Measurements from ENCODE around the gene DLL1.
"Not testable (repeated sequence)": the region's sequence is repeated elsewhere in the genome, so short reads cannot be mapped to it uniquely, and the experiment has no call there.

Gene DLL1

GRCh38 chr6:170290296-170291128 is at the start of gene DLL1:
DLL1 (minus strand) TSS chr6:170291078; CDS start chr6:170290139, 939 bp downstream.
- no peak for DNase-seq (ENCODE audit: low read depth in 3 of 3)

GRCh38 chr6:170335199-170335598 is 44.3 kb upstream of the DLL1 start:
- DNase-seq (ENCODE audit: low read depth in 3 of 3), result not testable (repeated sequence)

- DNase-seq (ENCODE audit: low read depth in 3 of 3), result no peak
Observed at GRCh38 chr6:170329321-170329720, 38.4 kb upstream of the DLL1 start.

- DNase-seq (ENCODE audit: low read depth in 3 of 3), result no peak
Observed at GRCh38 chr6:170317718-170318117, 26.8 kb upstream of the DLL1 start.

- DNase-seq (ENCODE audit: low read depth in 3 of 3), result no peak
Observed at GRCh38 chr6:170317076-170317475, 26.2 kb upstream of the DLL1 start.

- DNase-seq (ENCODE audit: low read depth in 3 of 3), result no peak
Observed at GRCh38 chr6:170316071-170316470, 25.2 kb upstream of the DLL1 start.

GRCh38 chr6:170314983-170315382 is 24.1 kb upstream of the DLL1 start:
- no peak for DNase-seq (ENCODE audit: low read depth in 3 of 3)

GRCh38 chr6:170313716-170314295 is 22.9 kb upstream of the DLL1 start:
- no peak for DNase-seq (ENCODE audit: low read depth in 3 of 3)

GRCh38 chr6:170312876-170313275 is 22.0 kb upstream of the DLL1 start:
- no peak for DNase-seq (ENCODE audit: low read depth in 3 of 3)

- DNase-seq (ENCODE audit: low read depth in 3 of 3), result no peak
Observed at GRCh38 chr6:170311696-170312095, 20.8 kb upstream of the DLL1 start.

GRCh38 chr6:170308761-170309160 is 17.9 kb upstream of the DLL1 start:
- no peak for DNase-seq (ENCODE audit: low read depth in 3 of 3)

- no peak for DNase-seq (ENCODE audit: low read depth in 3 of 3)
Observed at GRCh38 chr6:170307080-170307545, 16.2 kb upstream of the DLL1 start.

GRCh38 chr6:170306324-170307079 is 15.6 kb upstream of the DLL1 start, which contains the start of gene FAM120B:
FAM120B (plus strand) TSS chr6:170306758; CDS start chr6:170317391, 10,633 bp downstream.
- peak; percentile 89 to 96 (median 95) for DNase-seq (ENCODE audit: low read depth in 3 of 3)

- no peak for DNase-seq (ENCODE audit: low read depth in 3 of 3)
Observed at GRCh38 chr6:170305805-170306323, 15.0 kb upstream of the DLL1 start.

- no peak for DNase-seq (ENCODE audit: low read depth in 3 of 3)
Observed at GRCh38 chr6:170301184-170301583, 10.3 kb upstream of the DLL1 start.

- DNase-seq (ENCODE audit: low read depth in 3 of 3), result no peak
Observed at GRCh38 chr6:170298688-170299087, 7.8 kb upstream of the DLL1 start.

- no peak for DNase-seq (ENCODE audit: low read depth in 3 of 3)
Observed at GRCh38 chr6:170297576-170298330, 6.9 kb upstream of the DLL1 start.

- no peak for DNase-seq (ENCODE audit: low read depth in 3 of 3)
Observed at GRCh38 chr6:170296746-170297575, 6.1 kb upstream of the DLL1 start.

- no peak for DNase-seq (ENCODE audit: low read depth in 3 of 3)
Observed at GRCh38 chr6:170296423-170296745, 5.5 kb upstream of the DLL1 start.

Measured in stimulated activated CD4-positive, alpha-beta T cell treated with anti-CD3 and anti-CD28 coated beads, TNF-alpha, amount 100 ng/mL, for 24 hours (primary cell).